Jurkat, Clone E6-1 (cell line): Measurements from ENCODE around the gene C1orf141.
"Not testable (repeated sequence)": the region's sequence is repeated elsewhere in the genome, so short reads cannot be mapped to it uniquely, and the experiment has no call there.

ENCODE experiments used
- DNase-seq: peaks from one replicate; pipeline ENCODE4 v3.0.0-alpha.2; 2011; ENCODE audit warnings: low read depth, low spot score
- H3K4me3 ChIP-seq: 2 replicates; pipeline ENCODE4 v1.5.1; 2011; ENCODE audit warnings: mild to moderate bottlenecking, low read length, control low read depth, moderate library complexity

C1orf141 gene

DNA sequence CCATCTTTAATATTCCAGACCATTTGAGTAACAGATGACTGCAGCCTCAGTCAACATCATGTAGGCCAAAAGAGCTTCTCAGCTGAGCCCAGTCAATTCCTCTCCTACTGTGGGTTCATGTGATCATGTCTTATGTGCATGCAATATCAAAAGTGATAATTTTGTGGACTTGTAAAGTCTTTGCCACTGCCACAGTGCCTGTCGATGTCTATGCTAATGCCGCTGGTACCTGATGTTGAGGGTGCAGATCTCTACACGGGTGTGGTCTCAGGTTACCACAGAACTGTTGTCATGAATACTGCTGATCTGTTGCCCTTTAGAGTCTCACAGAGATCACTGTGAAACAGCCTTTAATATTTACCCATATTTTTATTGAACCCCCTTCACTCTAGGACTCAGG is 11.3 kb upstream of the C1orf141 start:
- no peak overlapping the region for H3K4me3 ChIP-seq
- no peak for DNase-seq

DNA sequence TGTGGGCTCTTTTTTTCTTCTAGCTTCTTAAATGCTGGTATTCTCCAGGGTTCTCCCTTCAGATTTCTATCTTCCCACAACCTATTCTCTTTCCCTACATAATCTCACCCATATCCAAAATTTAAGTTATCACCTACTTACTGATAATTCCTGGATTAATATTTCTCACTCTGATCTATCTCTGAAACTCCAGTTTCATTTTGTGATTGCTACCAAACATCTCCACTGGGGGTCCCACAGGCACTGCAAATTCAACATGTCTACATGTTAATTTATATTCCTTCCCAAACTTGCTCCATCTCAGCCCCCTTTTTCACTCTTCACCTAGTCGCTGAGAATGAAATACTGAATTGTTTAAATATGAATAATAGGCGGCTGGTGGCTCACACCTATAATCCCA is 9.9 kb upstream of the C1orf141 start:
- H3K4me3 ChIP-seq: no peak overlapping the region
- peak; percentile 10 for DNase-seq

DNA sequence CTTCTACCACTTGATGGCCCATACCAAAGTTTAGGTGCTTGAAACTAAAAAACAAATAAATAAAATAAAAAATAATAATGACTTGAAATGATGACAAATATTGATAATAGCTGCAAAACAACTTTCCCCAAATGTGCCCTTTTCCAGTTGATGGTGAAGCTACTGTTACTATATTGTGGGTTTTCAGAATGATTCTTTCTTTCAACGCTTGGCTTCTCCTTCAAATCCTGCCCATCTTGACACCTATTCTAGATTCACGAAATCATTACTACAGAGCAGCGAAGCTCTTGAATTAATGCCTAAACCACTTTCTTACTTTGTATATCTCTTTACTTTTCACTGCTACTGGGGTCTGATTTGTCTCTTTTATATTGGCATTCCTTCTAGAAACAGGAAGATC is 9.2 kb upstream of the C1orf141 start:
- no peak overlapping the region for H3K4me3 ChIP-seq
- no peak for DNase-seq

DNA sequence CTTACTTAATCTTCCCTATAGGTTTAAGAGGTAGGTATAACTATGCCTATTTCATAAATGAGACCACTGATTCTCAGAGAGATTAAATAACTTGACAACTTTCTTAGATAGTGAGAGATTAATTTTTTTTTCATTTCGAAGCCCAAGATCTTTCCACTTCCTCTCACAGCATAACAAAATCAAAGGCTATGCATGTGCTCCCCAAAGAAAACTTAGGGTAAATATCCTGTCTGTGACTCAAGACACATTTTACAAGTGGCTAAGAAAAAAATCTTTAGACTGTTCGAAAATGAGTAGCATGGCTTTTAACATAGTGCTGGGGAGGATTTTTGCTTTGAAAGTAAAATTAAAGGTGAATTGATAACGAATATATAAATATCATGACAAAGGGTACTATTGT is 8.2 kb upstream of the C1orf141 start:
- DNase-seq: no peak
- no peak overlapping the region for H3K4me3 ChIP-seq

DNA sequence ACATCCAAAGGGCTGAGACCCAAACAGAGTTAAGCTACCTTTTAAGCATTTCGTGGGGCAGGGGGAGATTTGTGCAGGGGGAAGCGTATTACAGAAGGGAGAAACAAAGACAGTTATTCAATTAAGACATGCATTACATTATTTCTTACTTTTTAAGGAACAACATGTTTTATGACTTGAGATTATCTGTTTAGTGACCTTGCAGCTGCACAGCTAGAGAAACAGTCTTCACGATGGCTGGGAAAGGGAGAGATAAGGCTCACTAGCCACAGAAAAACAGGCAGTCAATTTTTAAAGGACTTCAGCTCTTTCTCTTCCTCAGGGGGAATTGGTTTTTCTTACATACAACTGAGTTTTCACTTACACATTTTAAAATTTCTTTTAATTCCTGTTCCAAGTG is 7.1 kb upstream of the C1orf141 start:
- DNase-seq, H3K4me3 ChIP-seq: not testable (repeated sequence)

DNA sequence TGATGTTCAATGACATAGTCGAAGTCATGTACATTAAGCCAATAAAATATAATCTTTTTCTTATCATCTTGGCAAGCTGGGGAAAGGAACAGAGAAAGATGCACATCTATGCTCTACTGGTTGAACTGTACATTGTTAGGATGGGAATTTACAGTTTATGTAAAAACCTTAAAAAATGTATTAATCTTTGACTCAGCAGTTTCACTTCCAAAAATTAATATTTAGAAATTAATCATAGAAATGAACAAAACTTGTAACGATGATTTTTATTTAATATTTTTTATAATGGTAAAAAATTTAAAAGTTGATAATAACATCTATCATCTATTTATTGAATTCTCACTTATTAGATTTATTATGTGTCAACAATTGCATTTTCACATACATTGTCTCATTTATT is 5.7 kb upstream of the C1orf141 start:
- H3K4me3 ChIP-seq: no peak overlapping the region
- no peak for DNase-seq

DNA sequence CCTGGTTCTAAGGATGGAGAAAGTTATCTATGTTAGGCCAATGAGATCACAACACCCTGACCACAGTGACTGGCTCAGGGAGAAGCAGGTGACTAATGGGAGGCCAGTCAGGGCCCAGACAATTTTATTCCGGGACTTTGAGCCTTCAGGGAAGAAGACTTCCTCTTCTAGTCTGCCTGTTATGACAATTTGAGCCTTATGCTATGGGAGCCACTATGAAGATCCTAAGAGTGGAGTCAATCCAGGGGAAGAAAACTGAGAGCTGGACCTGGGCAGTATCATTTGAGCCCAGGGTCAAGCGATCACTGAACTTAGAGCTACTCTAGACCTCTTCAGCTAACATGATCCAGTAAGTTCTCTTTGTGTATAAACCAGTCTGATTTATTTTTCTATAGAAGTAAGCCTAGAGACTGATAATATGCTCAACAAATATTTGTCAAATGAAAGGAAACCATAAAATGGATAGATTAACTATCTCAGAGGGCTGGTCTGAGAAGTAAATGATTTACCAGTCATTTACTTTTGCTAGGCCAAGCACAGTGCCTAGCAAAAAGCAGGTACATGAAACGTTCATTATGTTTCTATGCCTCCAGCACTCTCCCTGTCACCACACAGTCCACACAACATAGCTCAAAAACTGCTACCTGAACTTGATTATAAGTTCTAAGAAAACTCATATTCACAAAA is 4.2 kb upstream of the C1orf141 start:
- H3K4me3 ChIP-seq: no peak overlapping the region
- DNase-seq: no peak

DNA sequence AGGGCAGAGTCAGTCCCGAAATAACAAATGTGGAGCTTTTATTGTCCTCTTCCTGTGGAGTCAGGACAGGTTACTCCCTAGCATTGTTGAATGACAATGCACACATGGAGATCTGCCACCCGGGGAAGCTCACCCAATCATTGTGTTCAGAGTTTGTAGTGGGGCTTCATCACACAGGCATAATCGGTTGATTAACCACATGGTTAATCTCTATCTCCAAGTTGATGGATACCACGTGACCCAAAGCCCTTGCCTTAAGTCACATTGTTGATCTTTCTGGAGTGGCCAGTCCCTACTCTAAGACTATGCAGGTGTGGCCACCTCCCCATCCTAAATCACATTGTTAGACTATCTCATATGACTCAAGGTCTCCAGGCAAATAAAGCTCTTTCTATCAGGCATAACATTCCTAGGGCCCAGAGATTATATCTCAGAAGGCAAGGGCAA is 2.6 kb upstream of the C1orf141 start:
- H3K4me3 ChIP-seq: no peak overlapping the region
- no peak for DNase-seq

DNA sequence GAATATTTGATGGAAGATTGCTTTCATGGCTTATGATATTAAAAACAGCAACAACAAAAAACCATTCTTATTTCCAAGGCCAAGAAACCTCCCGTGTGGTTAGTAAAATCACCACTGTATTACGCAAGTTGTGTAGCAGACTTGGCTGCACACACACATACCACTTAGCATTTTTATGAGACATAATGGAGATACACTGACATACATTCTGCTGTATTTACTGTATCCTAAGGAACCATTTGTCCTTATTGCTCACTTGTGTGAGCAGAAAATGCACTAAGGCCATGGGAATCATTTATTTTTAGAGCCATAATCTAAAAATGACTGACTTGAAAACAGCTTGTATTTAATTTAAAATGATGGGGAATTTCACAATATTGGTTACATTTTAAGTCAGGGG is 584 bp upstream of the C1orf141 start:
- no peak overlapping the region for H3K4me3 ChIP-seq
- DNase-seq: no peak

DNA sequence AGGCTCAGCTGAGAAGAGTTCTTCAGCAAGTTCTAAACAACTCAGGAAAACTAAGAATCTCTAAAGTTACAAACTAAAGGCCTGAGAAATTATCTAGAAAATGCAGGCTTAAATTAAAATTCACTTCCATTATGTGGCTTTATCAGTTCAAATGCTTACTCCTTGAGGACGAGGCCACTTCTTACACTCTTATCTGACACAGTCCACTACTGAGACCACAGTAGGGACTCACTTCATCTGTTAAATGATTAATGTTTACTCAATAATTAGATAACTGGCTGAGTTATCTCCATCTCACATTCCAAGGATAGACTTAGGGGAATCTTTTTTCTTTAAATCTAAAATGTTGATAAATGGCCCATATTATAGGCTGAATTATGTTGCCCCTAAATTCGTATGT is 1.6 kb downstream of the C1orf141 start:
- H3K4me3 ChIP-seq: no peak overlapping the region
- DNase-seq: no peak

DNA sequence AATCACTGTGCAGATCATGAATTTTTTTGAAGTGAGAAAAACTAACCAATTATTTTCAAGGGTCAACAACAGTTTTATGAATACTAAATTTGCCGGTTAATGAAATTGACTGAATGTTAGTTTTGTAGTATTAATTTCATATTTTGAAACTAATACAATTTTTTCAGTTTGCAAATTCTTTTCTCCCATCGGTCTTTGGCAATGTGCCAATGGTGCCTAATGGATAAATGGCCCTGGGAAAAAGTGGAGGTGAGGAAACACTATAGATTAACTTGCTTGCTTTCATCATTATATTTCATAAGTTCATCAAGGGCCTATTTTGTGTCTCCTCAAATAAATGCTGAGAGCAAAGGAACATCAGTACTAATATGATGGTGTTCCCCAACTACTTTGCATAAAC is 4.1 kb downstream of the C1orf141 start:
- DNase-seq: no peak
- no peak overlapping the region for H3K4me3 ChIP-seq

DNA sequence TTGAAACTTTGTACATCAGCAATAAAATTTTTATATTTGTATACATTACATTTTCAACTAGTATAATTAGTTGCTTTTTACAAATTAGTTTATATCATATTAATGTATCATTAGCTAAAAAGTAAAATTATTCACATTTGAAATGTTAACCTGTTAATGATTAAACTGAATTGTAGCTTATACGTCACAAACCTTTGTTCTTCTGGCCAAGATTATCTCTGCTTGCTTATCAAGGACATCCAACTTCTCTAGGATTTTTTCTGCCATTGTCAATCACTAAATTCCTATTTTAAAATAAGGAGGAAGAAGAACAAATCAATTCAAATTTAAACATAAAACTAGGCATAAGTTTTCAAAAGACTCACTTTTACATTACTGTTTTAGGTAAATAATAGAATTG is 7.8 kb downstream of the C1orf141 start:
- H3K4me3 ChIP-seq: no peak overlapping the region

DNA sequence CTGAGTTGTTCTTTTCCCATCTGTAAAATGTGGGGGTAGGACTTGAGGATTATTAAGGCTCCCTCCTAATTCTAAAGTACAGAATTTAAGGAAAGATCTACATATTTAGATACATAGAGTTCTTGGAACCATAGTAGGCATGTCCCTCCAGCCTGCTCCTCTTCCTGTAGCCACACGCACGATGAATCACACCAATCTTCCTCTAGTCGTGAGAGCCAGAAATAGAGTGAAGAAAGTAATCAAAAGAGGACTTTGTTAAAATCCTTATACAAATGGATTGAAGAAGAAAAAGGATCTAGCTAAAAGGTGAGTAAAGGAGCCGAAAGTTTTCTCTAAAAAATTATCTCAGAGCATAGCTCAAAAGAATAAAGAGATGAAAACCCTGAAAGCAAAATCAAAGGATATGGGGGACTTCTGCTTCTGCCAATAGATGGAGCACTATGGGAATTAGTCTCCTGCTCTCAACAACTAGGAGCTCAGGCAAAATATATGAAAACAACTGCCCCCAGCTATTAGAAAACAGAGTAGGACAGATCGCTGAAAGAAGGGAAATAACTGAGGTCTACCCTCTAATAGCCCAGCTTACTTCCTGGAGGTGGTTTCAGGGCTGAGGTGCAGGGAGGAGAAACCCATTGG is 8.5 kb downstream of the C1orf141 start:
- no peak overlapping the region for H3K4me3 ChIP-seq
- DNase-seq: no peak

More for the DNA sequence above, 7.8 kb downstream of the C1orf141 start:
- DNase-seq: no peak

DNA sequence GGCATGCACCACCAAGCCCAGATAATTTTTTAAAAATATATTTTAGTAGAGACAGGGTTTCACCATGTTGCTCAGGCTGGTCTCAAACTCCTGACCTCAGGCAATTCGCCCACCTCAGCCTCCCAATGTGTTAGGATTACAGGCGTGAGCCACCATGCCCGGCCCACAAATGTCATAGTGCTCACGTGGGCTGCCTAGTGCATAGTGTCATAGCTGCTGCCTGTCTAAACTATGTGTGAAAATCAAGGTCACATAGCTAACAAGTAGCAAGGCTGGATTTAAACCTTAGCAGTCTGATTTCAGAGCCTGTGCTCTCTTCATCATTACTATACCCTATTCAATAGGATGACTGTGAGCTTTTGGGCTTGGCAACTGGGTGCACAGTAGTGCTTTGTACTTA is 10.3 kb downstream of the C1orf141 start:
- no peak overlapping the region for H3K4me3 ChIP-seq
- no peak for DNase-seq

DNA sequence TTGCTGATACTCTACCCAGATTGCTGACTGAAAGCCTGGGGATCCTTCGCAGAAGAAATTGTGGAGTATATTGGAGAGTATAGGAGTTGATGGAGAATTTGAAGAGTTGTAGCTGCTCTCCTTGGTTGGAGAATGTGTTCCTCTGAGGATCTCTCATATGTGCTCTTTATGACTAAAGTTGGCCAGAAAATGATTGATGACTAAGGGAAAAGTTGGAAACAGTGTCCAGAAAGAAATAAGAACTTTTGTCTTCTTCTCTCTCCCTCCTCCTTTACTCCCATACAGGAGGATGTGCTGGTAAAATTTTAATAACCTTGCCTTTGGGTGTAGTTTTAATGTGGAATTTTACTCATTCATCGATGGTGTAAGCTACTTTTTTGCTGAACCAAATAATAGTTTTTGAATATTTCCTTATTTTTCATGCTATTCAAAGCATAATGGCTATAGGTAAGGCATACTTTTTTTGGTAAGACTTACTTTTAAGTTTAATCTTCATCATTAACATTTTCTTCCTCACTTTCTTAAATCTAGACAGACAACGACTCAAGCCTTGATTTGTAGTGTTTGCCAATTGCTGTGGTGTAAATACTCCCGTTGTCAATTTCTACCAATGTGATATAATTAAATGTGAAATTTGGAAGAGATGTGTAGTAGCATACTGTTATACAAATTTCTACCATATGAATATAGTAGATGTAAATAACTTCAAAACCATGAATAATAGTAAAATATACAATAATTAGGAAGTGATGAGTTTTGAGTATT is 13.7 kb downstream of the C1orf141 start:
- H3K4me3 ChIP-seq: no peak overlapping the region
- DNase-seq: no peak

DNA sequence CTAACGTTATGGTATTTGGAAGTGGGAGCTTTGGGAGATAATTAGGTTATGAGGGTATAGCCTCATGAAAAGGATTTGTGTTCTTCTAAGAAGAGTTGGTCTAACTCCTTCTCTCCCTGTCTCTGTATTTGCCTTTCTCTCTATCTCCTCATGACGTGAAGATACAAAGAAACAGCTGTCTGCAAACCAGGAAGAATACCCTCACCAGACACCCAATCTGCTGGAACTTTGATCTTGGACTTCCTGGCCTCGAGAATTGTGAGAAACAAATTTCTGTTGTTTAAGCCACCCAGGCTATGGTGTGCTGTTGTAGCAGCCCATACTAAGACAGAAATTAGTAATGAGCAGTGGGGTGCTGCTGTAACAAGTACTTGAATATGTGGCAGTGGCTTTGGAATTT is 16.1 kb downstream of the C1orf141 start:
- DNase-seq: no peak
- no peak overlapping the region for H3K4me3 ChIP-seq

DNA sequence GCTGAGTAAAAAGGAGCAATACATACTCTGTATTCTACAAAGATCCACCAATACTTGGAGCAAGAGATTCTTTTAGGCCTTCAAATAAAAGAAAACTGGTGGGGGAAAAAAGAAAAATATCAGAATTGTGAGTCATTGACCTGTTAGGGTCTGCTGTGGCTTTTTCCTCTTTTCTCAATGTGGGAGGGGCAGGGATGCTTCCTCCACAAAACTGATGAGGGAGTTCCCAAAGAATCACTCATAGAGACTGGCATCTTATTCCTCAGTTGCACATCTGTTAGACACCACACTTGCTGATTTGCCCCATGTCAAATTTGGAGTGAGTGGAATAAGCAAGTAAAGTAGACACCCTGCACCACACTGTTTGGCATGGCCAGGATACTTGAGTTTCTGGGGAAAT is 16.6 kb downstream of the C1orf141 start:
- no peak overlapping the region for H3K4me3 ChIP-seq
- DNase-seq: no peak

DNA sequence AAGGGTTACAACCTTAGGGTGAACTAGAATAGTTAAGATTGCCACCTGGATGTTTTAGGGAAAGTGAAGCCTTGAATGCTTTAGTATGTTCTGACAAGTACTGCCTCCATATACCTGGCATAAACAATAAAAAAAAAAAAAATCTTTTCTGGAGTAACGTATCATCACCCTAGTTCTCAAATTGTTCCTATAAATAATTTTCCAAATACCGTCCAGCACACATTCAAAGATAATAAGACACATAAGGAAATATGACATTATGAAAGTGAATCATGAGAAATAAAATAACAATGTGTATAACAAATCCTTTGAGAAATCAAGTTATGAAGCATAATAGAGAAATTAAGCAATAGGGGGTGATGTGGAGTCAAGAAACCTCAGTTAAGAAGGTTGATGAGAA is 20.6 kb downstream of the C1orf141 start:
- DNase-seq: no peak
- no peak overlapping the region for H3K4me3 ChIP-seq

DNA sequence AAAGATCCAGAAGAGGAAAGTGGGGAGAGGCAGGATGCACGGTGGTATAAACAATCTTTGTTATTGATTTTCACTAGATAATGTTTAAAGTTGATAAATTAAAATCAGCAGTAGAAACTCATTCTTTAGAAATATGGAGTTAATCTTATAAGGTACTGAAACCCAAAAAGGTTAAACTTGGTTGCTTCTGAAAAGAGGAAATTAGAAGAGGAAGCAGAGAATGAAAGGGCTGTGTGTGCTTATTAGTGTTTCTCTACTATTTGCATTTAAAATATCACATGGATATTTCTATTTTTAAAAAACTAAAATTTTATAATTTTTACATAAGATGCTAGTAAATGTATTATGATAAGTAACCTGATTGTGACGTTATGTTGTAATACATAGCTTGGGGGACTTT is 24.4 kb downstream of the C1orf141 start:
- no peak overlapping the region for H3K4me3 ChIP-seq
- no peak for DNase-seq

DNA sequence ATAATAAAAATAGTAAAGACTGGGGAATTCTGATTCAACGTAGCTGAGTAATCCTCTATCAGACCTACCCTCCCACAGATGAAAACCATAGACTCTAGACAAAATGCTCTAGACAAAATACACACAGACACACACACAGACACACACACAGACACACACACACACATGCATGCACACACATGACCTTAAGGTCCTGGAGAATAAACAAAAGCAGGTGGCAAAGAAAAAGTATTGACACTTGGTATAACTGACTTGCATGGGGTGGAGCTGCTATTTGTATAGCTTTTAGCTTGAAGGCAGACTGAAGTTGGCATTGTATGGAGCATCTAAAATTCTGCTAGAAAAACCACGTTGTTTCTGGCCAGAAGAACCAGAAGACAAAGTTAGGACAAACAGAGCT is 29.3 kb downstream of the C1orf141 start:
- DNase-seq: no peak
- H3K4me3 ChIP-seq: no peak overlapping the region
